ENCODE data around the gene MAST1.
A peak's percentile ranks its signal among the peaks of the same experiment; 100 is the strongest.
"Not testable (repeated sequence)": the region's sequence is repeated elsewhere in the genome, so short reads cannot be mapped to it uniquely, and the experiment has no call there.

MAST1 gene

DNA sequence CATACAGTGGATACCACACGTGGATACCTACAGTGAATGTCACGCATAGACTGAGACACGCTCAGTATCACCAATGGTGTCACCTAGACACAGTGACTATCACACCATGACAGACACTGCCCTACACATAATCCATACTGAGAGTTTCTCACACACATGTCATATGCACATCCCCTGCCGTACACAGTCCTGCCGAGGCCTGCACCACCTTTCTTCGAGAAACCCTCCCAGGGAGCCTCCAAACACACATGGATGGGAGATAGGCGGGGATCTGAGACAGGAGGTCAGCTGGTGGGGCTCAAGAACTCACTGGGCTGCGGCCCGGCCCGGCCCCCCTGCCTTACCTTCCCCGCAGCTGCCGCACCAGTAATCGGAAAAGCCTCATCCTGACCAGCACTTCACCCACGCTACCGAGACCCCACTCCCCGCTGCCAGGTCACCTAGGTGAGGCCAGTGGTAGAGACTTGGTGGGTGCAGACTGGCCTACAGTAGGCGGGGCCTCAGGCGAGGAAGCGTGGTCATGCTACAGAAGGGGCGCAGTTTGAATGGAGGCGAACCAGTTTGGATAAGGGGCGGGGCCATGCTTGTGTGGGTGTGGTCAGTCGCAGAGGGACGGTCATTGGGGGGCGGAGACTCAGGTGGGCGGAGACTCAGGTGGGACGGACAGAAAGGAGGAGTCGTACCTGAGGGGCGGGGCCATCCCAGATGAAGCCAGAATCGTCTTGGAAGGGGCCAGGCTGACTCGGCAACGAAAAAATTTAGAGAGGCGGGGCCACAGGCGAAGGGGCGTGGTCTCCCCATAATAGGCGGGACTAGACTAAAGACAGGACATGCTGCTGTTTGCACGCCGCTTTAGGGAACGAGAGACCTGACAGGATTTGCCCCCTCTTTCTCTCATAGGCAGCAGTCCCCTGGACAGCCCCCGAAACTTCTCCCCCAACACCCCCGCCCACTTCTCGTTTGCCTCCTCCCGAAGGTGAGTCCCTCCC, 2.1 kb downstream of the MAST1 start:
- DNase-seq (ENCODE audit: low read depth), result peak; percentile 82

DNA sequence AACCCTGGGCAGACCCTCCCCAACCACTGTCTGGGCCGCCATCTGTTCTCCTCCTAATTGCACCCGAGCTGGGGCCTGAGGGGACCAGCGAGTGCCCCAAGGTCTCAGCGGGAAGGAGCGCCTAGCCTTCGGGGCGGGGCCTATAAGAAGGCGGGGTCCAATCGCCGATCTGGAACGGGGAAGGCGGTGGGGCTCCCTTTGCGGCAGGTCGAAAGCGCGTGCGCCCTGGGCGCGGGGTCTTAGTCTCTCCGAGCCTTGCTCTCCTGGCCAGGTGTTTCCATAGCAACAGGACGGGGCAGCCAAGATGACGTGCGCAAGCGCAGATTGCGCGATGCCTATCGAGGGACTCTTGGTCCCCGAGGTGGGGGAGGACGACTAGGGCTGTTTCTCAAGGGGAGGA, 2.8 kb downstream of the MAST1 start:
- peak; percentile 19 for DNase-seq (ENCODE audit: low read depth)

GRCh38 chr19:12842511-12842910, 4.2 kb downstream of the MAST1 start:
- no peak for DNase-seq (ENCODE audit: low read depth)

DNA sequence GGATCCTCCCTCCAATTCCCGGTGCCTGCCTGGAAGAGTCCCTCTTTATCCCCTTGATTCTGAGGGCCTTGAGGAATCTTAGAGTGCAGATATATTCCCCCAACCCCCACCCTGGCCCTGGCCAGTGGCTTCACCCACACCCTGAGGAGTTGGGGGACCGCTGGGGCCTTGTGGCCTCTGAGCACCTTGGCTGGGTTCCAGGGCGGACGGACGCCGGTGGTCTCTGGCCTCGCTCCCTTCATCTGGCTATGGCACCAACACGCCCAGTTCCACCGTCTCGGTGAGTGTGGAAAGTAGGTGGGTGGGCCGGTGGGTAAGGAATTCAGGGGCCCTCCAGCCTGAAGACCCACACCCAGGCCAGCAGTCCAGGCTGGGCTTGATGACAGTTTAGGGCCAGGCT, 5.0 kb downstream of the MAST1 start:
- DNase-seq (ENCODE audit: low read depth), result no peak

- DNase-seq (ENCODE audit: low read depth), result no peak
Measured at GRCh38 chr19:12843999-12844732, 5.9 kb downstream of the MAST1 start.

GRCh38 chr19:12846613-12847012, 8.3 kb downstream of the MAST1 start:
- not testable (repeated sequence) for DNase-seq (ENCODE audit: low read depth)

DNA sequence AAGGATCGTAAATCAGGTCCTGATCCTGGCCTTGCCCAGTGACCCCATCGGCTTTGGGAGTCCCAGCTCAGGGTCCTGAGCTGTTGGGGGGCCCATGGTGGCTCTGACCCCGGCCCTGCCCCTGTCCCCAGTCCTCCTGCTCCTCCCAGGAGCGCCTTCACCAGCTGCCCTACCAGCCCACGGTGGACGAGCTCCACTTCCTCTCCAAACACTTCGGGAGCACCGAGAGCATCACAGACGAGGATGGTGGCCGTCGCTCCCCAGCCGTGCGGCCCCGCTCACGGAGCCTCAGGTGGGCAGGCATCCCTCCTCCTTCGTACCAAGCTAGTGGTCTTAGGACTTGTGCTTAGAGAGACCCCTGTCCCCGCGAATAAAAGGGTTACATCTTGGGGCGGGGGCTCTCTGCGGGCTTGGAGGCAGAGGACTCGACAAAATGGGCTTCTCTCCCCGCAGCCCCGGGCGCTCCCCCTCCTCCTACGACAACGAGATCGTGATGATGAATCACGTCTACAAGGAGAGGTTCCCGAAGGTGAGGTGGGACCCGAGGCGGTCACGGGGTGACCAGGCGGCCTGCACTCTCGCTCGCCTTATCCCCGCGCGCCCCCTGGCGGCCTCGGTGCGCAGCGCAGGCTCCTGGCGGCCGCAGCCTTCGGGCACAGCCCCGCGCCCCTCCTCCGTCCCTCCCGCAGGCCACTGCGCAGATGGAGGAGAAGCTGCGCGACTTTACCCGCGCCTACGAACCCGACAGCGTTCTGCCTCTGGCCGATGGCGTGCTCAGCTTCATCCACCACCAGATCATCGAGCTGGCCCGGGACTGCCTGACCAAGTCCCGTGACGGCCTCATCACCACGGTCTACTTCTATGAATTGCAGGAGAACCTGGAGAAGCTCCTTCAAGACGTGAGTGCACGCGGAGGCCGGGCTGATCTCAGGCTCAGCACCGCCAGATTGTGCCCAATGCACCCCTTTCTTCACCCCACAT, 9.1 kb downstream of the MAST1 start:
- DNase-seq (ENCODE audit: low read depth), result peak; percentile 77

- DNase-seq (ENCODE audit: low read depth), result no peak
Measured at GRCh38 chr19:12856653-12857052, 18.3 kb downstream of the MAST1 start.

GRCh38 chr19:12858041-12858928, 20.0 kb downstream of the MAST1 start:
- DNase-seq (ENCODE audit: low read depth), result no peak

DNA sequence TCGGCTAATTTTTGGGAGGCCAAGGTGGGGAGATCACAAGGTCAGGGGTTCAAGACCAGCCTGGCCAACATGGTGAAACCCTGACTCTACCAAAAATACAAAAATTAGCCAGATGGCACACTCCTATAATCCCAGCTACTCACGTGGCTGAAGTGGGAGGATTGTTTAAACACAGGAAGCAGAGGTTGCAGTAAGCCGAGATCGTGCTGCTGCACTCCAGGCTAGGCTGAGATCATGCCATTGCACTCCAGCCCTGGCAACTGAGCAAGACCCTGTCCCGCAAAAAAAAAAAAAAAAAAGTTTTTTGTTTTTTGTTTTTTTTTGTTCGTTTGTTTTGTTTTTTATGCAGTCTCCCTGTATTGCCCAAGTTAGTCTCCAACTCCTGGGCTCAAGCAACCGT, 21.2 kb downstream of the MAST1 start:
- DNase-seq (ENCODE audit: low read depth), result no peak

DNA sequence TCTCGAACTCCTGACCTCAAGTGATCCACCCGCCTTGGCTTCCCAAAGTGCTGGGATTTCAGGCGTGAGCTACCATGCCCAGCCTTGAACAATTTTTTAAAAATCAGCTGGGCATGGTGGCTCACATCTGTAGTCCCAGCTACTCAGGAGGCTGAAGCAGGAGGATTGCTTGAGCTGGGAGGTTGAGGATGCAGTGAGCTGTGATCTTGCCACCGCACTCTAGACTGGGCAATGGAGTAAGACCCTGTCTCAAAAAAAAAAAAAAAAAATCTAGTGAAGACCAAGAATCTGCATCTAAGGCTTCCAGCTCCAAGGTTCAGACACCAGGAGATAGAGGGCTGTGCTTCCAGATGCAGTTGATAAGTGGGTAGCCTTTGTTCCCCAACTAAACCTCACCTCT, 25.8 kb downstream of the MAST1 start:
- DNase-seq (ENCODE audit: low read depth), result no peak

DNA sequence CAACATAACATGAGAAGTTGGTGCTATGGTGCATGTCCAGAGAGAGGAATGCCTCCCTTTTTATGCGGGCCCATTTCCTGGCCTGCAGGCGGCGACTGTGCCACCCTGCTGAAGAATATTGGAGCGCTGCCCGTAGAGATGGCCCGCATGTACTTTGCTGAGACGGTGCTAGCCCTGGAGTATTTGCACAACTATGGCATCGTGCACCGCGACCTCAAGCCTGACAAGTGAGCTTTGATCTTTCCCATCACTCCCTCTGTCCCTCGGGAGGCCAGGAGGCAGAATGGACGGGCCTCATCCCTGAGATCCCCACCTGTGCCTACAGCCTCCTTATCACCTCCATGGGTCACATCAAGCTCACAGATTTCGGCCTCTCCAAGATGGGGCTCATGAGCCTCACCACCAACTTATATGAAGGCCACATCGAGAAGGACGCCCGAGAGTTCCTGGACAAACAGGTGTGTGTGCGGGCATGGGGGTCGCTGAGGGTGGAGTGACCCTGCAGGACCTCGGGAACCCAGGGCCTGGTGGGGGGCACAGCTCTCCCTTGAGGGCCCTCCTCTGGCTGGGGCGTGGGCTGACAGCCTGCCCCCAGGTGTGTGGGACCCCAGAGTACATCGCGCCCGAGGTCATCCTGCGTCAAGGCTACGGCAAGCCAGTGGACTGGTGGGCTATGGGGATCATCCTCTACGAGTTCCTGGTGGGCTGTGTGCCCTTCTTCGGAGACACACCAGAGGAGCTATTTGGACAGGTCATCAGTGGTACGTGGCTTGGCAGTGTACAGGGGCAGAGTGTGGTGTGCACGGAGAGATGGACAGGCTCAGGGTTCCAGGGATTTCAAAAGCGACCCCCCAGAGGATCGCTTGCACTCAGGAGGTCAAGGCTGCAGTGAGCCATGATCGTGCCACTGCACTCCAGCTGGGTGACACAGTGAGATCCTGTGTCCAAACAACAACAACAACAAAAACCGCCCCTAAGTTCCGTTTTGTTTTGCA, 26.7 kb downstream of the MAST1 start:
- DNase-seq (ENCODE audit: low read depth), result no peak

DNA sequence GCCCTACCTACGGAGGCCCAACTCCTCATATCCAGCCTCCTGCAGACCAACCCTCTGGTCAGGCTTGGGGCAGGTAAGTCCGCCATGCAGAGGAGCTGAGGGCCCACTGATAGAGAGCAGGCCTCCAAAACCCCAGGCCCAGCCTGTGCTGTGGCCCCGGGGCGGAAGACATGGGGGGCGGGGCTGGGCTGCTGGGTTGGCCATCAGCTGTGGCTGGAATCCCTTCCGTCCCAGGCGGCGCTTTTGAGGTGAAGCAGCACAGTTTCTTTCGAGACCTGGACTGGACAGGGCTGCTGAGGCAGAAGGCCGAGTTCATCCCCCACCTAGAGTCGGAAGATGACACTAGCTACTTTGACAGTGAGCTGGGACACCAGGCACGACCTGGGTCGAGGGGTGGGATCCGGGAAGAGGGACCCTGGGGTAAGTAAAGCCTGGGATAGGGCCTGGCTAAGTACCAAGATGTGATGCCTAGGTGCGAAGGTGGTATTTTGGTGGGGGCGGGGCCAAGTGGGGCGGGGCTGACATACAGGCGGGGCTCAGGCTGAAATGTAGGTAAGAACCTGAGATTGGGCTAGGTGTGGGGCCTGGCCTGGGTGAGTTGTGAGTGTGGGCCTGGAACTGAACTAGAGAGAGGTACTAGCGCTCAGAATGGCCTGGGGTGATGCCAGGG, 27.6 kb downstream of the MAST1 start:
- DNase-seq (ENCODE audit: low read depth), result no peak

GRCh38 chr19:12866416-12867119, 28.3 kb downstream of the MAST1 start:
- DNase-seq (ENCODE audit: low read depth), result no peak

DNA sequence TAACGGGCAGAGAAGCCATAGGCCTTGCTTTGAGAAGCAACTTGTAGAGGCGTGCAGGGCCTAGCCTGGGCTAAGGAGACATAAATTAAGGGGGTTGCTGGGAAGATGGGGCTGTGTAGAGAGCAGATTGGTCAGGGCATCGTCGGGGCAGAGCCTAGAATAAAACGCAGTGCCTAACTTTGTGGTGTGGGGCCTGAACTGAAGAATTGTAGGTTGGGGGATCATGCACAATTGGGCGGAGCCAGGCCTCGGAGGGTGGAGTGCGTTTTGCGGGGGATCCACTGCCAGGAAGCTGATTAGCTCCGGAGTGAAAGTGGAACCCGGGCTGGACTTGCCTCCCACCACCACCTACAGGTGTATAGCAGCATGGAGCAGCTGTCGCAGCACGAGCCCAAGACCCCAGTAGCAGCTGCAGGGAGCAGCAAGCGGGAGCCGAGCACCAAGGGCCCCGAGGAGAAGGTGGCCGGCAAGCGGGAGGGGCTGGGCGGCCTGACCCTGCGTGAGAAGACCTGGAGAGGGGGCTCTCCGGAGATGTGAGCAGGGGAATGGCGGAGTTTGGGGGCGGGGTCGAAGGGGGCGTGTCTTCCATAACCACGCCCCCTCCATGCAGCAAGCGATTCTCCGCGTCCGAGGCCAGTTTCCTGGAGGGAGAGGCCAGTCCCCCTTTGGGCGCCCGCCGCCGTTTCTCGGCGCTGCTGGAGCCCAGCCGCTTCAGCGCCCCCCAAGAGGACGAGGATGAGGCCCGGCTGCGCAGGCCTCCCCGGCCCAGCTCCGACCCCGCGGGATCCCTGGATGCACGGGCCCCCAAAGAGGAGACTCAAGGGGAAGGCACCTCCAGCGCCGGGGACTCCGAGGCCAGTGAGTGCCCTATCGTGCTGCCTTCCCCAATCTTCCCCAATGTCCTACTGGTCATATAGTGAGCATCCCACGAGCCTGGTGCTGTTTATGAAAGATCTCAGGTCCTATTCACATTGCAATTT, 29.1 kb downstream of the MAST1 start:
- DNase-seq (ENCODE audit: low read depth), result peak; percentile 62

DNA sequence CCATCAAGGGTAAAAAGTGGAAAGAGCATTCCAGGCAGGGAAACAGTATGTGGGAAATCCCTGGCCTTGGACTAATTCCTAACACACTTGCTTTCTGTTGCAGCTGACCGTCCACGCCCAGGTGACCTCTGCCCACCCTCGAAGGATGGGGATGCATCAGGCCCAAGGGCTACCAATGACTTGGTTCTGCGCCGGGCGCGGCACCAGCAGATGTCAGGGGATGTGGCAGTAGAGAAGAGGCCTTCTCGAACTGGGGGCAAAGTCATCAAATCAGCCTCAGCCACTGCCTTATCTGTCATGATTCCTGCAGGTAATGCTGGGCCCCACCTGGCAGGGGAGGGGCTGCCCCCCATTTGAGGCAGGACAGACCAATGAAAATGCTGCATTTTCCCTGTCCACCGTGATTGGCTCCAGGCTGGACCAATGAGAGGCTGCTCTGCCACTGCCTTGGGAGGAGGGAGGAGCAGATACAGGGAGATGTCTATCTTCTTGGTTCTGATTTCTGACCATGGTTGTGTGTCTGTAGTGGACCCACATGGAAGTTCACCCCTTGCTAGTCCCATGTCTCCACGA, 30.3 kb downstream of the MAST1 start:
- DNase-seq (ENCODE audit: low read depth), result peak; percentile 26

GRCh38 chr19:12871681-12872080, 33.4 kb downstream of the MAST1 start:
- no peak for DNase-seq (ENCODE audit: low read depth)
